ENCODE results near the gene APBA2. TPM values are rescaled to one million over a fixed set of nuclear protein-coding genes. Genes with fewer than 3 reads are reported as not detected.

The APBA2 gene
- total and polyA plus RNA-seq, 2 of the 4 experiments (the other 2 are of a cell fraction) = 21.7 to 33.0 TPM

GRCh38 chr15:28991236-28992171, 105.7 kb downstream of the APBA2 start (continued):
- no peak for TF ChIP-seq MAFK (IDR thresholded peaks at IDR 0.05; ENCODE audit: low read depth, low read length)
- no peak for TF ChIP-seq RFX5 (IDR thresholded peaks at IDR 0.05; ENCODE audit: low read depth, low read length)

- dilution Hi-C loops (cut with HindIII; ENCODE audit: low sequenced_read_pairs, unreplicated experiment) (no loop called here), intact Hi-C loops (cut with micrococcal nuclease) (no loop called here), in situ Hi-C loops (cut with MboI; ENCODE audit: low sequenced_read_pairs) (no loop called here)
- Histone ChIP-seq H2BK5ac (ENCODE audit: low read depth, low read length, poor library complexity, severe bottlenecking) (no peak overlapping the region), H2BK20ac (ENCODE audit: low read depth, low read length) (no peak overlapping the region), H2BK120ac (ENCODE audit: low read depth, low read length) (peak overlapping the region; percentile 30; the same call in 1 of the 2 replicates), H3K4me1 (ENCODE audit: control insufficient read depth, insufficient read depth, low read length) (peaks cover 8% of the 10 kb centered on the region), H4K8ac (ENCODE audit: low read depth in 2 of 2, low read length in 2 of 2) (no peak overlapping the region), H2AFZ (replicated peaks; ENCODE audit: low read length, poor library complexity) (no peak overlapping the region), H3K56ac (ENCODE audit: extremely low read depth, insufficient read depth, low read length) (no peak overlapping the region), H4K5ac (ENCODE audit: low read depth, low read length) (no peak overlapping the region), H3K4me2 (ENCODE audit: low read depth, low read length) (no peak overlapping the region), H4K91ac (ENCODE audit: insufficient read depth, low read depth, low read length) (no peak overlapping the region), H3K79me1 (ENCODE audit: low read depth in 1 of 2, low read length in 2 of 2) (peaks cover 3 to 37% of the 10 kb centered on the region in 2 experiments; a peak in 3 of 4 replicates), H3K9ac (ENCODE audit: low read depth, low read length) (no peak overlapping the region), H3K4me3 (ENCODE audit: insufficient read depth, low read depth, low read length) (no peak overlapping the region), H3K14ac (replicated peaks; ENCODE audit: low read depth, low read length) (no peak overlapping the region), H4K20me1 (ENCODE audit: insufficient read depth, low read length) (no peaks in the 10 kb centered on the region; the same call in 1 of the 2 replicates), H3K36me3 (ENCODE audit: control insufficient read depth, insufficient read depth, low read length) (peaks cover 5% of the 10 kb centered on the region), H2AK9ac (replicated peaks; ENCODE audit: low read depth, low read length, poor library complexity) (no peak overlapping the region), H3K4ac (ENCODE audit: low read depth, low read length) (peak overlapping the region; percentile 39; the same call in 1 of the 2 replicates), H2BK15ac (ENCODE audit: low read depth, low read length) (no peak overlapping the region), H3K23ac (ENCODE audit: low read depth, low read length) (no peak overlapping the region; the same call in 1 of the 2 replicates), H3K27ac (ENCODE audit: insufficient read depth, low read length) (no peak overlapping the region), H3K18ac (ENCODE audit: low read depth, low read length) (no peak overlapping the region), H3K9me1 (ENCODE audit: insufficient read depth, low read length) (peaks cover 3% of the 10 kb centered on the region; the same call in 1 of the 2 replicates), H2AK5ac (ENCODE audit: low read depth, low read length) (no peak overlapping the region), H3K27me3 (ENCODE audit: control insufficient read depth, insufficient read depth, low read length) (no peaks in the 10 kb centered on the region), H3K9me3 (ENCODE audit: control insufficient read depth, insufficient read depth, low read length) (no peaks in the 10 kb centered on the region)
- DNase-seq (no peak), ATAC-seq (ENCODE audit: low read depth) (no peak)
- ChIA-PET CTCF (interaction anchor here (0.8 kb wide), 1 partner anchor 37 kb away, joined by 4 read pairs; no protein-coding TSS in a partner anchor), POLR2A (ENCODE audit: unreplicated experiment) (no interaction called here)
- no TSS peak for BruUV-seq (replicated peaks)
- TF ChIP-seq CTCF (conservative IDR thresholded peaks at IDR 0.05; ENCODE audit: low read depth, low read length) (no peak), RCOR1 (IDR thresholded peaks at IDR 0.05; ENCODE audit: insufficient replicate concordance, low read length) (no peak), CHD1 (IDR thresholded peaks at IDR 0.05; ENCODE audit: low read depth, low read length) (no peak), FOS (IDR thresholded peaks at IDR 0.05; ENCODE audit: low read depth, low read length) (no peak), ELK1 (IDR thresholded peaks at IDR 0.05; ENCODE audit: borderline replicate concordance, low read depth, low read length) (no peak), MXI1 (IDR thresholded peaks at IDR 0.05; ENCODE audit: borderline replicate concordance, low read depth, low read length) (no peak), USF2 (IDR thresholded peaks at IDR 0.05; ENCODE audit: low read depth, low read length) (no peak)
- WGBS, 2 experiments (ENCODE audit: extremely low coverage in 2 of 2, insufficient read length in 1 of 2) = no CpG with 5 or more reads among the region's 6 CpGs
These were observed 106.6 kb downstream of the APBA2 start for GRCh38 chr15:28992336-28992864.
